ENCODE data around the gene FRAT1.
"Not testable (repeated sequence)": the region's sequence is repeated elsewhere in the genome, so short reads cannot be mapped to it uniquely, and the experiment has no call there.

Gene FRAT1

DNA sequence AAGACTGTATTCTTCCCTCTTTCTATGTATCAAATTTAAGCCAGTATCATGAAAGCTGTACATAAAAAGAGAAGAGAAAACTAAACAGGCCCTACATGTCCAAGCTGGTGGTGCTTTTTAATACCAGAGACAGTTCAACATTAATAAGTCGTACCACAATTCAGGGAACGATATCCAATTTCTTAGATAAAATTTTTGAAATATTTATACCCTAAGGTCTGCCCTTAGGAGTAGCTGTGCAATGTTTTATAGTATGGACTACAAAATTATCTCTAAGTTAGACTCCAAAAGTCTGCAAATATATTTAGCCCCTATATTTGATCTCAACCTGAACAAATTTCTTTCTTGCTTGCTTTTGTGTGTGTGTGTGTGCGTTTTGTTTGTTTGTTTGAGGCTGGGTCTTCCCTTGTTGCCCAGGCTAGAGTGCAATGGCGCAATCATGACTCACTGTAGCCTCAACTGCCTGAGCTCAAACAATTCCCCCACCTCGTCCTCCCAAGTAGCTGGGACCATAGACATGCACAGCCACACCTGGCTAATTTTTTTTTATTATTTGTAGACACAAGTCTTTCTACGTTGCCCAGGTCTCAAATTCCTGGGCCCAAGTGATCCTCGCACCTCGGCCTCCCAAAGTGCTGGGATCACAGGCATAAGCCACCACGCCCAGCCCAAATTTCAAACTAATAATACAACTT, 39.8 kb upstream of the FRAT1 start:
- no peak overlapping the region for H3K4me3 ChIP-seq (ENCODE audit: low read depth, low read length)
- DNase-seq (ENCODE audit: low read depth): peak; percentile 53
- TF ChIP-seq CTCF (conservative IDR thresholded peaks at IDR 0.05; ENCODE audit: low read depth, low read length): no peak

GRCh38 chr10:97280783-97281182, 38.3 kb upstream of the FRAT1 start:
- no peak overlapping the region for H3K4me3 ChIP-seq (ENCODE audit: low read depth, low read length)
- no peak for TF ChIP-seq CTCF (conservative IDR thresholded peaks at IDR 0.05; ENCODE audit: low read depth, low read length)
- no peak for DNase-seq (ENCODE audit: low read depth)

DNA sequence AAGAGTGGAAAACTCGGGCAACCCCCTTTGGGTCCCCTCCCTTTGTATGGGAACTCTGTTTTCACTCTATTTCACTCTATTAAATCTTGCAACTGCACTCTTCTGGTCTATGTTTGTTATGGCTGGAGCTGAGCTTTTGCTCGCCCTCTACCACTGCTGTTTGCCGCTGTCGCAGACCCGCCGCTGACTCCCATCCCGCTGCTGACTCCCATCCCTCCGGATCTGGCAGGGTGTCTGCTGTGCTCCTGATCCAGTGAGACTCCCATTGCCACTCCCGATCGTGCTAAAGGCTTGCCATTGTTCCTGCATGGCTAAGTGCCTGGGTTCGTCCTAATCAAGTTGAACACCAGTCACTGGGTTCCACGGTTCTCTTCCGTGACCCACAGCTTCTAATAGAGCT, 29.0 kb upstream of the FRAT1 start:
- H3K4me3 ChIP-seq (ENCODE audit: low read depth, low read length); DNase-seq (ENCODE audit: low read depth): not testable (repeated sequence)

- not testable (repeated sequence) for DNase-seq (ENCODE audit: low read depth); H3K4me3 ChIP-seq (ENCODE audit: low read depth, low read length)
These were observed 28.3 kb upstream of the FRAT1 start for GRCh38 chr10:97290576-97291356.

DNA sequence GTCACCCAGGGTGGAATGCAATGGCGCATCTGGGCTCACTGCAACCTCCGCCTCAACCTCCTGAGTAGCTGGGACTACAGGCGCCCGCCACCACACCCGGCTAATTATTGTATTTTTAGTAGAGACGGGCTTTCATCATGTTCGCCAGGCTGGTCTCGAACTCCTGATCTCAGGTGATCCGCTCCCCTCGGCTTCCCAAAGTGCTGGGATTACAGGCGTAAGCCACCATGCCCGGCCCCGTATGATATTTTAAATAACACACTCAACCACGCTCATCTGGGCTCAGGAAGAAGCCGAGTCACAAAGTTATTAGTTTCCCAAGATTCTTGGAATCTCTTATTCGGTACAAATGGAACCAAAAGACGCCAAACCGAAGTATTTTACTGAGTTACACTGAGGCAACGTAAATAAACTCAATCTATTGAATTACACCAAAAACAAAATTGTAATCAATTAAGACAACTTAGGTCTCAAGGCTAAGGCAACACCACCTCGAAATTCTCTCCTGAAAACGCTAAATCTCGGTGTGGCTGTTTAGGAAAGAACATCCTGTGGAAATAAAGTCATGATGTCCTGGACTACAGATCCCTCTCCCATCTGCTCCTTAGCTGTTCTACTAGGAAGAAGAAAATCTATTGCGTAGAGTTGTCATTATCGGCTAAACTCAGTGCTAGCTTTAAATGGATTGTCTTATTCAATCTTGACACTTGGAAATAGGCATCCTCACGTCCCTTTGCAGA, 27.5 kb upstream of the FRAT1 start:
- no peak for TF ChIP-seq CTCF (conservative IDR thresholded peaks at IDR 0.05; ENCODE audit: low read depth, low read length)
- H3K4me3 ChIP-seq (ENCODE audit: low read depth, low read length): peak overlapping the region; percentile 95
- no peak for DNase-seq (ENCODE audit: low read depth)

DNA sequence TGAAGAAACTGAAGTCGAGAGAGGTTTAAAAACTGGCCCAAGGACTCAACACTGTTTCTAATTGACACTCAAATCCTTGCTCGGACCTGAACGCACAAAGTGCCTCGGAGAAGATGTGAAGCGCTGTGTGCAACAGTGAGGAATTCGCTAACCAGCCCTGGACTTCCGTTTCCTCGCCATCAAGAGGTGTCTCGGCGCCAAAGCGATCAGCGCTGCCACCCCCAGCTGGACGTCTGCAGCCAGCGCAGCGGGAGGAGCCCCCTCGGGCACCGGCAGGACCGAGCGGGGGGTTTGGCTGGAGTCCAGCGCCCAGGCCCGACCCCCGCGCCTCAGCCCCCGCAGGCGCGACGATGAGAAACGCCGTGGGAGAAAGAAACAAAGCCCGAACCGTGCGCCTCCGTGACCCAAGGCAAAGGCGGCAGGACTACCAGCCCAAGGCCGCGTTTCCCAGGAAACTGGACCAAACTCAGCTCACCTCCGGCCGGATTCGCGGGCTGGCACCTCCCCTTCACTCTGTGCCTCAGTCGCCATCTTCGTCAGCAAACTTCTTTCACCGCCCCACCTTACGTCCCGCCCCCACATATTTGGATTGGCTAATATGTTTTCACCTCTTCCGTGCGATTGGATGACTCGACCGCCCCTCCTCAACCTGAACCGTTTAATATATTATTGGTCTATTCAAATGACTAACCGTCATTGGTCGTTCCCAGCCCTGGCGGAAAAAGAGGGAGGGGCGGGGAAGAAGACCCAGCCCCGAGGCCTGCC, 26.8 kb upstream of the FRAT1 start, which contains the start of gene ARHGAP19:
Gene ARHGAP19, minus strand, starts transcription at position 541 of the 765 bp plus-strand sequence. Its CDS starts 10 bp downstream, at position 531.
- no peak for TF ChIP-seq CTCF (conservative IDR thresholded peaks at IDR 0.05; ENCODE audit: low read depth, low read length)
- H3K4me3 ChIP-seq (ENCODE audit: low read depth, low read length): peak within 1 kb of the TSS; percentile 95
- peak; percentile 99 for DNase-seq (ENCODE audit: low read depth)

DNA sequence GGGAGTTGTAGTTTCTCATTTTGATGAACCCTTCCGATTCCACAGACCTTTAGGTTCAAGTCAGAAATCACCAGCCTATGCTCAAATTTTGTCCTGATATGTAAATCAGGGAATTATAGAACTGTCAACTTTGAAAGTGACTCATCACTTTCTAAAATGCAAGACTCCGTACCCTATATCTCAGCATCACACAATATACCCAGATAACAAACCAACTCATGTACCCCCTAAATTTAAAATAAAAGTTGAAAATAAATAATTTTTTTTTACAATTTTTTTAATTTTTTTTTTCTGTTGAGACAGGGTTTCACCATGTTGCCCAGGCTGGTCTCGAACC, 26.2 kb upstream of the FRAT1 start:
- H3K4me3 ChIP-seq (ENCODE audit: low read depth, low read length): no peak overlapping the region
- DNase-seq (ENCODE audit: low read depth): no peak
- TF ChIP-seq CTCF (conservative IDR thresholded peaks at IDR 0.05; ENCODE audit: low read depth, low read length): no peak

Measured in choroid plexus epithelial cell (primary cell).